HepG2 (cell line): Measurements from ENCODE around the gene DUS3L. TPM values are rescaled to one million over a fixed set of nuclear protein-coding genes. Genes with fewer than 3 reads are reported as not detected.

Experiments used
- ATM ChIP-seq: fragments of 450-650 bp; IDR thresholded peaks from 2 replicates; pipeline ENCODE4 v1.7.1; 2017; ENCODE audit warnings: mild to moderate bottlenecking, borderline replicate concordance
- CREBL2 ChIP-seq: sonication (generic); formaldehyde crosslinking; IDR thresholded peaks from 2 replicates; pipeline ENCODE4 v1.8.1; 2023; ENCODE audit warnings: missing genetic modification reagents, mild to moderate bottlenecking, borderline replicate concordance
- DRAP1 ChIP-seq: IDR thresholded peaks from 2 replicates; pipeline ENCODE4 v1.6.1; 2016; ENCODE audit warnings: missing genetic modification reagents, missing compliant biosample characterization
- EEA1 ChIP-seq: sonication (generic); formaldehyde crosslinking; IDR thresholded peaks from 2 replicates; pipeline ENCODE4 v1.5.1; 2020; ENCODE audit warnings: mild to moderate bottlenecking, missing genetic modification reagents, borderline replicate concordance
- IRX3 ChIP-seq: sonication (generic); formaldehyde crosslinking; IDR thresholded peaks from 2 replicates; pipeline ENCODE4 v1.8.1; 2023; ENCODE audit warnings: mild to moderate bottlenecking, low read depth, missing genetic modification reagents, borderline replicate concordance
- LCORL ChIP-seq, 2 experiments: fragments of 450-650 bp in 1 of 2; sonication (generic) in 1 of 2; formaldehyde crosslinking in 1 of 2; IDR thresholded peaks; 2 replicates each; pipeline versions ENCODE4 v1.5.0 to v1.6.1; 2017 to 2020; ENCODE audit warnings: antibody characterized with exemption in 1 of 2, missing genetic modification reagents in 1 of 2
- MEIS2 ChIP-seq: sonication (generic); formaldehyde crosslinking; IDR thresholded peaks from 2 replicates; pipeline ENCODE4 v1.9.0; 2021; ENCODE audit warnings: mild to moderate bottlenecking, missing genetic modification reagents
- PHF5A ChIP-seq: IDR thresholded peaks from one replicate; pipeline ENCODE4 v1.6.1; 2018; ENCODE audit warnings: low read depth, missing genetic modification reagents; ENCODE audit not compliant: unreplicated experiment
- SRY ChIP-seq: sonication (generic); formaldehyde crosslinking; IDR thresholded peaks from 2 replicates; pipeline ENCODE4 v1.8.0; 2022; ENCODE audit warnings: mild to moderate bottlenecking, missing genetic modification reagents
- TAF15 ChIP-seq: fragments of 200-400 bp; formaldehyde crosslinking; IDR thresholded peaks from one replicate; pipeline ENCODE4 v1.6.1; 2018; ENCODE audit warnings: mild to moderate bottlenecking, low read depth, low read length; ENCODE audit not compliant: poor library complexity, severe bottlenecking
- TEAD2 ChIP-seq: sonication (generic); formaldehyde crosslinking; IDR thresholded peaks from 2 replicates; pipeline ENCODE4 v1.9.0; 2021; ENCODE audit warnings: missing genetic modification reagents
- THAP11 ChIP-seq: IDR thresholded peaks from 2 replicates; pipeline ENCODE4 v1.6.1; 2016; ENCODE audit warnings: missing biosample characterization, missing genetic modification reagents
- ZBED4 ChIP-seq: sonication (generic); formaldehyde crosslinking; IDR thresholded peaks from 2 replicates; pipeline ENCODE4 v1.4.0; 2020; ENCODE audit warnings: missing genetic modification reagents, borderline replicate concordance
- ZBTB49 ChIP-seq: sonication (generic); formaldehyde crosslinking; IDR thresholded peaks from 2 replicates; pipeline ENCODE4 v1.4.0; 2020; ENCODE audit warnings: missing genetic modification reagents, borderline replicate concordance
- ZHX1 ChIP-seq: sonication (generic); formaldehyde crosslinking; IDR thresholded peaks from 2 replicates; pipeline ENCODE4 v1.8.1; 2022; ENCODE audit warnings: low read depth, mild to moderate bottlenecking, missing genetic modification reagents
- ZNF460 ChIP-seq: sonication (generic); formaldehyde crosslinking; IDR thresholded peaks from 2 replicates; pipeline ENCODE4 v1.5.1; 2020; ENCODE audit warnings: missing genetic modification reagents, mild to moderate bottlenecking, borderline replicate concordance
- ZNF501 ChIP-seq: sonication (generic); formaldehyde crosslinking; IDR thresholded peaks from 2 replicates; pipeline ENCODE4 v1.5.1; 2020; ENCODE audit warnings: mild to moderate bottlenecking, moderate library complexity, missing genetic modification reagents
- ZNF75D ChIP-seq: sonication (generic); formaldehyde crosslinking; IDR thresholded peaks from 2 replicates; pipeline ENCODE4 v1.8.1; 2023; ENCODE audit warnings: missing genetic modification reagents, mild to moderate bottlenecking, borderline replicate concordance
- polyA plus RNA-seq, 8 experiments: library from polyadenylated mRNA; depleted of rRNA in 3 of 8; stranded (reverse) in 7 of 8; unstranded in 1 of 8; fragments of >200 nt; fragmentation: Illumina TruSeq in 4 of 8; extraction: Trizol in 4 of 8; gene quantifications; 2 replicates each; pipeline versions ENCODE4 v1.2.1 to v1.2.3, GENCODE V29; 2011 to 2016; ENCODE audit warnings: low read depth in 4 of 8, missing spikeins in 1 of 8, mixed read lengths in 1 of 8; ENCODE audit not compliant: insufficient read depth in 1 of 8
- total RNA-seq, 5 experiments: library from RNA; depleted of rRNA; stranded (reverse); fragments of >200 nt; fragmentation: Illumina TruSeq; extraction: Trizol; gene quantifications; 2 replicates each; pipeline ENCODE4 v1.2.3, GENCODE V29; 2016; ENCODE audit warnings: low read depth in 1 of 5

The DUS3L gene
- total and polyA plus RNA-seq, 2 of the 13 experiments (the other 11 are each of a cell fraction or from before 2014, with no cell fraction given), result 13.3 to 25.1 TPM

GRCh38 chr19:5803752-5804515 lies 13.0 kb upstream of the DUS3L start (continued):
- TF ChIP-seq ATM (no peak), ZHX1 (CRISPR knock-in tag) (no peak), THAP11 (CRISPR knock-in tag) (peak; percentile 64; the same call in 1 of the 2 replicates), ZNF460 (CRISPR knock-in tag) (peak; percentile 55; the same call in 1 of the 2 replicates), ZNF75D (CRISPR knock-in tag) (no peak), SRY (CRISPR knock-in tag) (0 out of 2 replicates have a peak, but pooled peaks have one; percentile 58), EEA1 (CRISPR knock-in tag) (0 out of 2 replicates have a peak, but pooled peaks have one; percentile 66), ZBTB49 (CRISPR knock-in tag) (no peak), DRAP1 (CRISPR knock-in tag) (peak; percentile 25; the same call in 1 of the 2 replicates), MEIS2 (peak; percentile 52; the same call in 1 of the 2 replicates), IRX3 (CRISPR knock-in tag) (no peak), CREBL2 (CRISPR knock-in tag) (no peak), TAF15 (no peak), ZNF501 (CRISPR knock-in tag) (peak; percentile 94), TEAD2 (CRISPR knock-in tag) (no peak), PHF5A (CRISPR knock-in tag) (no peak), LCORL (IDR thresholded peaks at IDR 0.05) (no peak), LCORL (CRISPR knock-in tag; IDR thresholded peaks at IDR 0.05) (peak; percentile 98), ZBED4 (CRISPR knock-in tag) (peak; percentile 71; the same call in 1 of the 2 replicates)
